Measurements from ENCODE around the gene GPBAR1. TPM values are rescaled to one million over a fixed set of nuclear protein-coding genes. Genes with fewer than 3 reads are reported as not detected.
A peak's percentile ranks its signal among the peaks of the same experiment; 100 is the strongest.

Gene GPBAR1
- total RNA-seq, 4 donors from 2014 or later: 24.7 to 74.2 (median 59.1) TPM

DNA sequence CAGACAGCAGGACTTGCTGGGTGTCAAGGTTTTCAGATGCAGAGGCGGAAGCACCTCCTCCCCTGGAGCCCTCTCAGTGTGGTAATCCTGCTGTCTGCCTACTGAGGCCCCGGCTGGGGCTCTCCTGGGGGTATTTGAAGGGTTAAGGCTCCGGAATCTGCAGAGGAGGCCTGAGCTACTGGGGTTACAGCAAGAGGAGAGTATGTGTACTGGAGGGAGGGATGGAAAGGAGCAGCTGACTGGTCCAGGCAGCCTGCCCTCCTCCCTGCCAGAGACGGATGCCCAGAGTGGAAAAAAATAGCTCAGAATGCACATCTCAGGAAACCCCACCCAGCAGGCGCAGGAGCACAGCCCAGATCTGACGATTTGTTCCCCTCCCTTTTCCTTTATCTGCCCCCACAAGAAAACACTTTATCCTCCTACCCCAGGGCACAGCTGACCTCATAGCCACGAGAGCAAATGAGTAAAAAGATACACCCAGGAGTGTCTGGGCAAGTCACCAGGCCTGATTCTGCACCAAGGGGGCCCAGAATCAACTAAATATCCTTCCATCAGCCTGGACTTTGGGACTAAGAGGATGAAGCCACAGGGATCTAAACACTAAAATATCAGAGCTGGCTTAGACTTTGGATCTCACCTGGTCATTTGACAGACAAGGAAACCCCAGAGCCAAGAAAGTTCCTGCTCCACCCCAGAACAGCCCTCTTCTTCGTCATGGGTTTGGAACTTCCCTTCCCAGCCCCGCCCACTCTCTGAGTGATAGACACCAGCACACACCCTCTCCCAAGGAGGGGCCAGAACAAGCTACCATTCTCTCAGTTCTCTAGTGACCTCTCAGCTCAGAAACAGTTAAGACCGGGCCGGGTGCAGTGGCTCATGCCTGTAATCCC is 26.0 kb downstream of the GPBAR1 start:
- TF ChIP-seq, protein P1, sequence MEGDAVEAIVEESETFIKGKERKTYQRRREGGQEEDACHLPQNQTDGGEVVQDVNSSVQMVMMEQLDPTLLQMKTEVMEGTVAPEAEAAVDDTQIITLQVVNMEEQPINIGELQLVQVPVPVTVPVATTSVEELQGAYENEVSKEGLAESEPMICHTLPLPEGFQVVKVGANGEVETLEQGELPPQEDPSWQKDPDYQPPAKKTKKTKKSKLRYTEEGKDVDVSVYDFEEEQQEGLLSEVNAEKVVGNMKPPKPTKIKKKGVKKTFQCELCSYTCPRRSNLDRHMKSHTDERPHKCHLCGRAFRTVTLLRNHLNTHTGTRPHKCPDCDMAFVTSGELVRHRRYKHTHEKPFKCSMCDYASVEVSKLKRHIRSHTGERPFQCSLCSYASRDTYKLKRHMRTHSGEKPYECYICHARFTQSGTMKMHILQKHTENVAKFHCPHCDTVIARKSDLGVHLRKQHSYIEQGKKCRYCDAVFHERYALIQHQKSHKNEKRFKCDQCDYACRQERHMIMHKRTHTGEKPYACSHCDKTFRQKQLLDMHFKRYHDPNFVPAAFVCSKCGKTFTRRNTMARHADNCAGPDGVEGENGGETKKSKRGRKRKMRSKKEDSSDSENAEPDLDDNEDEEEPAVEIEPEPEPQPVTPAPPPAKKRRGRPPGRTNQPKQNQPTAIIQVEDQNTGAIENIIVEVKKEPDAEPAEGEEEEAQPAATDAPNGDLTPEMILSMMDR (IDR thresholded peaks at IDR 0.05): no peak
- peak; percentile 87 for DNase-seq (ENCODE audit: low spot score)
- ATAC-seq (ENCODE audit: low FRiP score): peak; percentile 84

DNA sequence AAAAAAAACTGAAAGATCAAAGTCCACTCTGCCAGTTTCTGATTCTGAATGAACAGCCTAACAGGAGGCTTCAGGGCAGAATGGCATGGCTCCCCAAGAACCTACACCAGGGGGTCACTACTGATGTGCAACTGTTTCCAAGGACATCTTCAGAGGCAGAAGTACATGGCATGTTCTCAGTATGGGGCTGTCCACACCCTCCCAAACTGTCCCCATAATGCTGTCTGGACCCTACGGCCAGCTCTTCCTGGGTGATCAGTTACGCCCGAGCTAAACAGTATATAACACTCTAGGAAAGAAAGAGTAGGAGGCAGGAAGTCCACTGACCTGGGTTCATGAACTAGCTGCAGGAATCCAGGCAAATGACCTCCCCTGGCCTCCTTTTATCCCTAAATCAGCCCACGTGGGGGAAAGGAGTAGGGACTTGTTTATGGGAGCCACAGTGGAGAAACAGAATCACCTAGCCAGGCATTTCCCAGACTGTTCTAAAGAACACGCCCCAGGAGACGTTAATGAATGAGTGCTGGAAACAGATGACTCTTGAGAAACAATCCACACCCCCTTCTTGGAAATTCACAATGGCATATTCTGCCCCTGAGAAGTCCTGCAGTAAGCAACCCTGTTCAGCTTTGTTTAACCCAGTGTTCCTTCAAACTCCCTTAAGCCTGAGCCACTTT is 29.0 kb downstream of the GPBAR1 start:
- peak; percentile 49 for ATAC-seq (ENCODE audit: low FRiP score)
- no peak for DNase-seq (ENCODE audit: low spot score)
- TF ChIP-seq, protein P1 (IDR thresholded peaks at IDR 0.05): no peak

DNA sequence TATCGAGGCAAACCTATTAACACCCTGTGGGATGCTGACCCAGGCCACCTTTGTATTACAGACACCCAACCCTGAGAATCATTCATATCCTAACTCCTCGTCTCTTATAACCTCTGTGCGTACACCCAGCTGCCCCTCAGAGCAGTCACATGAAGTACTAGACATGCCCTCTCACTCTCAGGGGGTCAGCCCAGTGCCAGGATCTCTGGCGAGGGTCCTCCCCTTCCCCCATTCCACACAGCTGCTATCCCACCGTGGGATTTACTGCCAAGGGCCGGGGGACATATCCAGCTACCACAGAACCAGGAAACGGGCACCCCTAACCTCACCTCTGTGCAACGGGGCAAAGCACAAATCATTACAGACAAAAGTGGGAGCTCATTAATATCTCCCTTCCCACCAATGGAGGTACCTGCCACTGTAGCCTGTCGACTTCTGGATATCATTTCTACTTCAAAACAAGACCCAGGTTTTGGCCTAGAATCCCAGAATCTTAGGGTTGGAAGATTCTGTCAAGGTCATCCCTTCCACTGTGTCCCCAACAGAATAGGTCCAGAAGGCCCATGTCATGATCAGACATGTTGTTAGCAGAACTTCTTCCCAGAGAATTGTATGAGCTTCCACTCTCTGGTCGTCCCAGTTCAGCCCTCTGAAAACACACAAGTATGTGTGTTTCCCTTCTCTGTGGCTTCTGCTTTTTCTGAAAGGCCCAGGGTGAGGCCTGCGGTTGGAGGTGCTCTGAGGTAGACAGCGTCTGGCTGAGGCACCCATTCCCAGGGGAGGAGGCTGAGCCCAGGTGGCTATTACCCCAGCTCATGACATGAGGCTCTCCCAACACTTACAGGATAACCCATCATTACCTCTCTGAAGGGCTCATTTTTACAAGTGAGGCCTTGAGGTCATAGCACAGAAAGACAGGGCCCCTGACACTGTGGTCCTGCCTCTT is 29.8 kb downstream of the GPBAR1 start:
- TF ChIP-seq, protein P1 (IDR thresholded peaks at IDR 0.05): no peak
- ATAC-seq (ENCODE audit: low FRiP score) (no peak), DNase-seq (ENCODE audit: low spot score) (no peak)

DNA sequence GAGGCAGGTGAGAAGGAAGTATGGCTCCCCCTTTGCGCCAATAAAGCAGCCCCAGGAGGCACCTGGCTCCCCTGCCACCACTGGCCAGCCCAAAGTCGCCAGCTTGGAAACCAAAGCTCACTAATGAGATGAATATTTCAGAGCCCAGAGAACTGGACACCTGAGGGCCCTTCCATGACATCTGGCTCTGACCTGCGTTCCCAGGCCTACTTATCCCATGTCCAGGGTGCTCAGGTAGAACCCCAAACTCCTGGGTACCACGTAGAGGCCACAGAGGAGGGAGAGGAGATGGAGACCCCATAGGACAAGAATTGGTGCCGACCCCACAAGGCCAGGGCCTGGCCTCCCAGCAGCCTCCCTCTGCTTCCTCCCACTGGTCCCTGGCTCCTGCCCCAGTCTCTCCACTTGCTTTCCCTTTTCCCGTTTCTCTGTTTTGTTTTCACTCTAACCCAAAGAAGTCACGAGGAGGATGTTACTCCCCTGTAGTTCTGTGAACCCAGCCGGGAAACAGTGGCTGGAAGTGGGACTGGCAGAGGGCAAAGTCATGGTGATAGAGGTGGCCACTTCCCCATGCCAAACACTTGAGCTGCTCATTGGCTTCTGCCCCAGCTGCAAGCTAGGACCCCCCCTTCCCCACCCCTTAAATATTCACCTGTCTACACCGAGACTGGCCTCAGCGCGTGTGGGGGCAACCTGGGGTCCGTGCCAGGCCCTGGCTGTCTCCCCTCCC is 30.7 kb downstream of the GPBAR1 start:
- DNase-seq (ENCODE audit: low spot score) (no peak), ATAC-seq (ENCODE audit: low FRiP score) (no peak)
- TF ChIP-seq, protein P1 (IDR thresholded peaks at IDR 0.05): no peak

DNA sequence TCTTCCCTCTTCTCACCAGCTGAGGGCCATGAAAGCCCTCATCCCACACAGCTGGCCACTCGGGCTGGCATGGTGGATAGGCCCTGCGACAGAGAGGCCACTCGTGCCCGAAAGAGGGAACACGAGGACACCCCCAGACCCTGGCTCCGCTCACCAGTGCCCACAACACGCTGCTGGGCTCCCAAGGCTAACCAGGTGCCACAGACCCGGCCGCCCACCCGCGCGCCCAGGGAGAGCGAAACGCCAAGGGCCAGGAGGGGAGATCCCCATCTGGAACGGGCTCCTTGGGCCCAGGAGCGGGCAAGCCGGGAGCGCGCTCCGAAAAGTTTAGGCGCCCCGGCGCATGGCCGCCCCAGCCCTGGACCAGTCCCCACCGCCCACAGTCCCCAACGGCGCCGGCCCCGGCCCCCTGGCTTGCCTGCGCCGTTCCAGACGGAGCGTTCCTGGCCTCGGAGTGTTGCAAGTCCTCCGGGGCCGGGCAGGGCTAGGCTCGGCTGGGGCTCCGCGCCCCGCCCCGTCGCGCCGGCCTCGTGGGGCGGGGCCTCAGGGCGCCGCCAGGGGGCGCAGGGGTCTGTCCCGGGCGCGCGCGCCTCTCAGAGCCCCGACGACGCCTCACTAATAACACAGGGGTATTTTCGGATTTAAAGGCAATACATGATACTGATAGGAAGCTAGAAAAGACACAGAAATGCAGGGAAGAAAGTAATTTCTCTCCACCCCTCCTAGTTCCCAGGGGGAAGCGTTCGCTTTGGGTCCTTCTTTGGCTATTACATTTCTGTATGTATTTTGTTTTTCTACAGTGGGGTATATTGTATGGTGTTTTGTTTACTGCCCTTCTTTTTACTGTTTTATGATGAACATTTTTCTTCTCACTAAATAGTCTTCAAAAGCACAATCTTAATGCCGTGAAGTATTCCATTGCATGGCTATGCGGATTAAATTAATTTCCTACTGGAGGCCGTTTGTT is 31.5 kb downstream of the GPBAR1 start, which contains the start of gene TMBIM1:
Gene TMBIM1 (minus strand): TSS at position 456 of the 967 bp plus-strand sequence. CDS start 10,362 bp downstream, outside the sequence.
- DNase-seq (ENCODE audit: low spot score): peak; percentile 58
- TF ChIP-seq, protein P1 (IDR thresholded peaks at IDR 0.05): peak in 2 of 3 donors; percentile 72 to 98
- ATAC-seq (ENCODE audit: low FRiP score): peak; percentile 85
